Hematopoietic multipotent progenitor cell treated with erythropoietin and hydrocortisone succinate and interleukin-3 and kit ligand, for 4 days (in vitro differentiated cells): ENCODE results near the gene WDFY3.

ENCODE experiments used
- DNase-seq: peaks from one replicate; pipeline ENCODE4 v3.0.0-alpha.2; 2015

WDFY3 gene

GRCh38 chr4:84901740-84902281 lies 64.7 kb downstream of the WDFY3 start:
- DNase-seq: no peak

- DNase-seq: no peak
These were observed 65.3 kb downstream of the WDFY3 start for GRCh38 chr4:84901173-84901572.

- no peak for DNase-seq
These were observed 66.9 kb downstream of the WDFY3 start for GRCh38 chr4:84899616-84900015.

- DNase-seq: no peak
These were observed 69.0 kb downstream of the WDFY3 start for GRCh38 chr4:84897516-84897915.

GRCh38 chr4:84895283-84895682 lies 71.2 kb downstream of the WDFY3 start:
- no peak for DNase-seq

GRCh38 chr4:84894621-84895020 lies 71.9 kb downstream of the WDFY3 start:
- DNase-seq: no peak

- no peak for DNase-seq
These were observed 73.5 kb downstream of the WDFY3 start for GRCh38 chr4:84892950-84893349.

GRCh38 chr4:84887824-84888223 lies 78.7 kb downstream of the WDFY3 start:
- peak; percentile 20 for DNase-seq

GRCh38 chr4:84879651-84880200 lies 86.8 kb downstream of the WDFY3 start:
- DNase-seq: no peak

- no peak for DNase-seq
These were observed 87.9 kb downstream of the WDFY3 start for GRCh38 chr4:84878546-84878945.

GRCh38 chr4:84878090-84878489 lies 88.4 kb downstream of the WDFY3 start:
- no peak for DNase-seq

- DNase-seq: peak; percentile 3
These were observed 89.2 kb downstream of the WDFY3 start for GRCh38 chr4:84877051-84877833.

- peak; percentile 10 for DNase-seq
These were observed 90.7 kb downstream of the WDFY3 start for GRCh38 chr4:84875636-84876371.

- DNase-seq: no peak
These were observed 91.9 kb downstream of the WDFY3 start for GRCh38 chr4:84874619-84875018.

- no peak for DNase-seq
These were observed 95.9 kb downstream of the WDFY3 start for GRCh38 chr4:84870398-84871163.

GRCh38 chr4:84866295-84866694 lies 100.2 kb downstream of the WDFY3 start:
- no peak for DNase-seq

GRCh38 chr4:84865600-84865999 lies 100.9 kb downstream of the WDFY3 start:
- DNase-seq: no peak

GRCh38 chr4:84862064-84862463 lies 104.4 kb downstream of the WDFY3 start:
- no peak for DNase-seq

- DNase-seq: no peak
These were observed 109.2 kb downstream of the WDFY3 start for GRCh38 chr4:84857296-84857695.

- DNase-seq: no peak
These were observed 109.9 kb downstream of the WDFY3 start for GRCh38 chr4:84856468-84857049.

- no peak for DNase-seq
These were observed 110.7 kb downstream of the WDFY3 start for GRCh38 chr4:84855774-84856173.

GRCh38 chr4:84852081-84852480 lies 114.4 kb downstream of the WDFY3 start:
- no peak for DNase-seq
